IMR-90 (cell line): ENCODE data around the gene FNDC1. TPM values are rescaled to one million over a fixed set of nuclear protein-coding genes. Genes with fewer than 3 reads are reported as not detected.

Source experiments
- ATAC-seq: fragments of 200-7000 bp; cut with Tn5 transposase; 2 replicates; pipeline ENCODE4 v1.9.1; 2020; ENCODE audit warnings: low read depth, mild to moderate bottlenecking, moderate library complexity
- BruUV-seq: library from RNA; stranded (reverse); fragments of 400-500 nt; replicated peaks from 2 replicates; lab custom pipeline; 2021; lab: Mats Ljungman, UMichigan
- CTCF ChIA-PET: fragments of 300-600 bp; formaldehyde crosslinking; extraction: SDS; loops from one replicate; lab custom pipeline; 2021; ENCODE audit warnings: antibody characterized with exemption; lab: Yijun Ruan, JAX
- POLR2A ChIA-PET: fragments of 300-600 bp; sonication (Branson Sonifier 250); formaldehyde crosslinking; loops from one replicate; lab custom pipeline; 2022; ENCODE audit warnings: antibody characterized with exemption; ENCODE audit not compliant: unreplicated experiment; lab: Charles Lee
- DNase-seq: peaks from one replicate; pipeline ENCODE4 v3.0.0; 2013
- H2AFZ ChIP-seq: replicated peaks from 2 replicates; pipeline ENCODE3; 2013; ENCODE audit warnings: low read length, mild to moderate bottlenecking; ENCODE audit not compliant: poor library complexity
- H2AK5ac ChIP-seq: 2 replicates; pipeline ENCODE4 v1.6.1; 2013; ENCODE audit warnings: low read depth, low read length, inconsistent platforms
- H2AK9ac ChIP-seq: replicated peaks from 2 replicates; pipeline ENCODE3; 2013; ENCODE audit warnings: mild to moderate bottlenecking, low read depth, low read length, moderate library complexity; ENCODE audit not compliant: poor library complexity
- H2BK120ac ChIP-seq: 2 replicates; pipeline ENCODE4 v1.6.1; 2013; ENCODE audit warnings: low read depth, low read length, inconsistent platforms
- H2BK15ac ChIP-seq: 3 replicates; pipeline ENCODE4 v1.6.1; 2013; ENCODE audit warnings: low read depth, low read length, inconsistent platforms
- H2BK20ac ChIP-seq: 2 replicates; pipeline ENCODE4 v1.6.1; 2013; ENCODE audit warnings: low read depth, mild to moderate bottlenecking, inconsistent platforms, low read length, moderate library complexity
- H2BK5ac ChIP-seq: 2 replicates; pipeline ENCODE4 v1.6.1; 2013; ENCODE audit warnings: mild to moderate bottlenecking, low read depth, low read length, inconsistent platforms; ENCODE audit not compliant: poor library complexity, severe bottlenecking
- H3K14ac ChIP-seq: replicated peaks from 2 replicates; pipeline ENCODE4 v1.6.1; 2013; ENCODE audit warnings: low read depth, low read length, inconsistent platforms
- H3K18ac ChIP-seq: 2 replicates; pipeline ENCODE4 v1.6.1; 2013; ENCODE audit warnings: low read depth, low read length, control low read depth
- H3K23ac ChIP-seq: 2 replicates; pipeline ENCODE4 v1.6.1; 2013; ENCODE audit warnings: low read depth, low read length, inconsistent platforms
- H3K27ac ChIP-seq: 2 replicates; pipeline ENCODE4 v1.5.1; 2013; ENCODE audit warnings: mild to moderate bottlenecking, control low read depth, low read length; ENCODE audit not compliant: insufficient read depth
- H3K27me3 ChIP-seq: 2 replicates; pipeline ENCODE4 v1.6.1; 2013; ENCODE audit warnings: low read length; ENCODE audit not compliant: control insufficient read depth, insufficient read depth
- H3K36me3 ChIP-seq: 2 replicates; pipeline ENCODE4 v1.6.1; 2013; ENCODE audit warnings: low read length, mixed read lengths; ENCODE audit not compliant: control insufficient read depth, insufficient read depth
- H3K4ac ChIP-seq: 2 replicates; pipeline ENCODE4 v1.6.1; 2013; ENCODE audit warnings: low read depth, low read length, inconsistent platforms
- H3K4me1 ChIP-seq: 2 replicates; pipeline ENCODE4 v1.6.1; 2013; ENCODE audit warnings: low read length, mixed read lengths; ENCODE audit not compliant: control insufficient read depth, insufficient read depth
- H3K4me2 ChIP-seq: 2 replicates; pipeline ENCODE4 v1.6.1; 2013; ENCODE audit warnings: low read depth, mild to moderate bottlenecking, control low read depth, low read length, moderate library complexity
- H3K4me3 ChIP-seq: 2 replicates; pipeline ENCODE4 v1.5.1; 2013; ENCODE audit warnings: low read depth, mild to moderate bottlenecking, control low read depth, low read length, moderate library complexity; ENCODE audit not compliant: insufficient read depth
- H3K56ac ChIP-seq: 2 replicates; pipeline ENCODE4 v1.6.1; 2013; ENCODE audit warnings: low read length, inconsistent platforms; ENCODE audit not compliant: insufficient read depth; ENCODE audit errors: extremely low read depth
- H3K79me1 ChIP-seq, 2 experiments: 2 replicates each; pipeline ENCODE4 v1.6.1; 2013; ENCODE audit warnings: low read length in 2 of 2, inconsistent platforms in 1 of 2, low read depth in 1 of 2
- H3K9ac ChIP-seq: 2 replicates; pipeline ENCODE4 v1.6.1; 2013; ENCODE audit warnings: low read depth, low read length, control low read depth
- H3K9me1 ChIP-seq: 2 replicates; pipeline ENCODE4 v1.6.1; 2013; ENCODE audit warnings: low read length, inconsistent platforms; ENCODE audit not compliant: insufficient read depth
- H3K9me3 ChIP-seq: 2 replicates; pipeline ENCODE4 v1.6.1; 2013; ENCODE audit warnings: low read length; ENCODE audit not compliant: control insufficient read depth, insufficient read depth
- H4K20me1 ChIP-seq: 2 replicates; pipeline ENCODE4 v1.6.1; 2013; ENCODE audit warnings: low read length, inconsistent platforms; ENCODE audit not compliant: insufficient read depth
- H4K5ac ChIP-seq: 2 replicates; pipeline ENCODE4 v1.6.1; 2013; ENCODE audit warnings: mild to moderate bottlenecking, low read depth, low read length, control low read depth
- H4K8ac ChIP-seq, 2 experiments: 2 replicates each; pipeline ENCODE4 v1.6.1; 2013; ENCODE audit warnings: low read depth in 2 of 2, low read length in 2 of 2, control low read depth in 1 of 2, inconsistent platforms in 1 of 2
- H4K91ac ChIP-seq: 2 replicates; pipeline ENCODE4 v1.6.1; 2013; ENCODE audit warnings: low read depth, low read length, inconsistent platforms; ENCODE audit not compliant: insufficient read depth
- BHLHE40 ChIP-seq: fragments of 150-350 bp; IDR thresholded peaks from 2 replicates; pipeline ENCODE4 v1.6.1; 2016; ENCODE audit warnings: mild to moderate bottlenecking, low read depth, low read length
- CEBPB ChIP-seq: IDR thresholded peaks from 2 replicates; pipeline ENCODE4 v1.6.1; 2012; ENCODE audit warnings: low read depth, low read length, improper control_type of control experiment
- CHD1 ChIP-seq: IDR thresholded peaks from 2 replicates; pipeline ENCODE4 v1.6.1; 2012; ENCODE audit warnings: low read depth, low read length, improper control_type of control experiment
- CTCF ChIP-seq: conservative IDR thresholded peaks from 2 replicates; pipeline ENCODE4 v1.5.1; 2012; ENCODE audit warnings: mild to moderate bottlenecking, low read depth, low read length, improper control_type of control experiment
- FOS ChIP-seq: fragments of 150-350 bp; IDR thresholded peaks from 2 replicates; pipeline ENCODE4 v1.6.1; 2016; ENCODE audit warnings: low read depth, low read length
- MAFK ChIP-seq: IDR thresholded peaks from 2 replicates; pipeline ENCODE4 v1.6.1; 2012; ENCODE audit warnings: low read depth, low read length, improper control_type of control experiment
- MAZ ChIP-seq: IDR thresholded peaks from 2 replicates; pipeline ENCODE4 v1.6.1; 2012; ENCODE audit warnings: low read depth, mild to moderate bottlenecking, low read length, improper control_type of control experiment, moderate library complexity, borderline replicate concordance
- MXI1 ChIP-seq: IDR thresholded peaks from 2 replicates; pipeline ENCODE4 v1.6.1; 2012; ENCODE audit warnings: low read depth, mild to moderate bottlenecking, low read length, moderate library complexity, borderline replicate concordance
- NFE2L2 ChIP-seq: fragments of 150-350 bp; IDR thresholded peaks from 2 replicates; pipeline ENCODE4 v1.6.1; 2016; ENCODE audit warnings: low read depth, mild to moderate bottlenecking, low read length
- POLR2A ChIP-seq: IDR thresholded peaks from 2 replicates; pipeline ENCODE4 v1.6.1; 2012; ENCODE audit warnings: mild to moderate bottlenecking, low read depth, low read length
- RAD21 ChIP-seq: IDR thresholded peaks from 2 replicates; pipeline ENCODE4 v1.6.1; 2012; ENCODE audit warnings: low read length, improper control_type of control experiment
- RCOR1 ChIP-seq: IDR thresholded peaks from 2 replicates; pipeline ENCODE4 v1.6.1; 2012; ENCODE audit warnings: mild to moderate bottlenecking, low read length, improper control_type of control experiment; ENCODE audit not compliant: insufficient replicate concordance
- RFX5 ChIP-seq: IDR thresholded peaks from 2 replicates; pipeline ENCODE4 v1.8.0; 2012; ENCODE audit warnings: low read depth, mild to moderate bottlenecking, low read length, moderate library complexity
- SMC3 ChIP-seq: fragments of 150-350 bp; IDR thresholded peaks from 2 replicates; pipeline ENCODE4 v1.6.1; 2016; ENCODE audit warnings: low read depth, mild to moderate bottlenecking, antibody characterized with exemption, low read length, moderate library complexity
- USF2 ChIP-seq: fragments of 150-350 bp; IDR thresholded peaks from 2 replicates; pipeline ENCODE4 v1.6.1; 2017; ENCODE audit warnings: mild to moderate bottlenecking, antibody characterized with exemption, low read length, low read depth
- WGBS, 2 experiments: methylation state at CpG; one replicate each; pipeline versions ENCODE4 v1.1.5 to v1.1.7; 2013; ENCODE audit warnings: missing lambda C conversion rate in 2 of 2; ENCODE audit not compliant: insufficient read length in 1 of 2; ENCODE audit errors: extremely low coverage in 2 of 2; 5-methylcytosine and 5-hydroxymethylcytosine counted together
- dilution Hi-C: fragments of 300-500 bp; cut with HindIII; formaldehyde crosslinking; loops from one replicate; pipeline ENCODE4 v1.14.3; 2018; ENCODE audit warnings: low sequenced_read_pairs; ENCODE audit not compliant: unreplicated experiment
- in situ Hi-C: fragments of 300-500 bp; cut with MboI; formaldehyde crosslinking; loops from 3 replicates; pipeline ENCODE4 v1.14.3; 2019; ENCODE audit warnings: low sequenced_read_pairs, inconsistent platforms, mixed read lengths
- intact Hi-C: fragments of 100-400 bp; cut with micrococcal nuclease; formaldehyde crosslinking; loops from 2 replicates; pipeline ENCODE4 v1.10.0; 2022
- polyA plus RNA-seq, 3 experiments: library from polyadenylated mRNA; depleted of rRNA; stranded (reverse); fragments of >200 nt; gene quantifications; 2 replicates each; pipeline ENCODE4 v1.2.3, GENCODE V29; 2012; ENCODE audit warnings: low replicate concordance in 1 of 3
- total RNA-seq: library from RNA; depleted of rRNA; stranded (reverse); fragments of >200 nt; gene quantifications from 2 replicates; pipeline ENCODE4 v1.2.3, GENCODE V29; 2012
- TF ChIP-seq, protein P1 (sequence below): fragments of 150-350 bp; IDR thresholded peaks from 2 replicates; pipeline ENCODE4 v1.6.1; 2016; ENCODE audit warnings: low read depth, mild to moderate bottlenecking, low read length, moderate library complexity, borderline replicate concordance

Gene FNDC1
- total and polyA plus RNA-seq, 2 of the 4 experiments (the other 2 are of a cell fraction), result 0.03 TPM; not detected in 1

- DNase-seq (no peak), ATAC-seq (no peak)
- CTCF ChIA-PET, result no interaction called here
- H2BK15ac ChIP-seq, result no peak overlapping the region
- no peak overlapping the region for H2BK5ac ChIP-seq
- intact Hi-C loops (no loop called here), in situ Hi-C loops (no loop called here), dilution Hi-C loops (no loop called here)
- no peak overlapping the region for H3K4me3 ChIP-seq
- H2BK20ac ChIP-seq, result no peak overlapping the region
- H3K18ac ChIP-seq, result no peak overlapping the region
- H3K36me3 ChIP-seq, result no peaks in the 10 kb centered on the region
- H2BK120ac ChIP-seq, result no peak overlapping the region
- H4K91ac ChIP-seq, result no peak overlapping the region
- H3K4me1 ChIP-seq, result no peaks in the 10 kb centered on the region
- H2AK9ac ChIP-seq, result no peak overlapping the region
- H3K9me3 ChIP-seq, result peaks cover 8% of the 10 kb centered on the region
- H3K23ac ChIP-seq, result no peak overlapping the region
- H3K14ac ChIP-seq, result no peak overlapping the region
- no peaks in the 10 kb centered on the region for H3K9me1 ChIP-seq
- TF ChIP-seq CEBPB (no peak), BHLHE40 (no peak), MAFK (no peak), USF2 (no peak), FOS (no peak), NFE2L2 (no peak), RAD21 (no peak), POLR2A (no peak), RFX5 (no peak), MAZ (no peak), MXI1 (no peak), RCOR1 (no peak), CHD1 (no peak), SMC3 (no peak), CTCF (no peak)
- TF ChIP-seq, protein P1, sequence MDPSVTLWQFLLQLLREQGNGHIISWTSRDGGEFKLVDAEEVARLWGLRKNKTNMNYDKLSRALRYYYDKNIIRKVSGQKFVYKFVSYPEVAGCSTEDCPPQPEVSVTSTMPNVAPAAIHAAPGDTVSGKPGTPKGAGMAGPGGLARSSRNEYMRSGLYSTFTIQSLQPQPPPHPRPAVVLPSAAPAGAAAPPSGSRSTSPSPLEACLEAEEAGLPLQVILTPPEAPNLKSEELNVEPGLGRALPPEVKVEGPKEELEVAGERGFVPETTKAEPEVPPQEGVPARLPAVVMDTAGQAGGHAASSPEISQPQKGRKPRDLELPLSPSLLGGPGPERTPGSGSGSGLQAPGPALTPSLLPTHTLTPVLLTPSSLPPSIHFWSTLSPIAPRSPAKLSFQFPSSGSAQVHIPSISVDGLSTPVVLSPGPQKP, result no peak
- H2AK5ac ChIP-seq, result no peak overlapping the region
- no peaks in the 10 kb centered on the region for H3K79me1 ChIP-seq
- H3K4me2 ChIP-seq, result no peak overlapping the region
- no peak overlapping the region for H2AFZ ChIP-seq
- no peak overlapping the region for H3K9ac ChIP-seq
- no peaks in the 10 kb centered on the region for H4K20me1 ChIP-seq
- WGBS, 2 experiments, result no CpG with 5 or more reads among the region's 7 CpGs
- no TSS peak for BruUV-seq
- H4K5ac ChIP-seq, result no peak overlapping the region
- no peak overlapping the region for H3K4ac ChIP-seq
- no peak overlapping the region for H4K8ac ChIP-seq
- POLR2A ChIA-PET, result no interaction called here
- no peaks in the 10 kb centered on the region for H3K27me3 ChIP-seq
- H3K56ac ChIP-seq, result no peak overlapping the region
- H3K27ac ChIP-seq, result no peak overlapping the region
Observed at GRCh38 chr6:159317430-159317829, 148.2 kb downstream of the FNDC1 start.
